GM21526 (cell line): ENCODE measurements around the gene MEN1.

Source experiments
- ATAC-seq: cut with Tn5 transposase; IDR thresholded peaks from one replicate; pipeline ENCODE4 v1.9.1; 2021; ENCODE audit warnings: moderate library complexity; ENCODE audit not compliant: unreplicated experiment, low FRiP score

Gene MEN1

GRCh38 chr11:64788321-64789215 lies 21.8 kb downstream of the MEN1 start:
- ATAC-seq, result no peak

- no peak for ATAC-seq
Observed at GRCh38 chr11:64787526-64788320, 22.6 kb downstream of the MEN1 start.

- ATAC-seq, result no peak
Observed at GRCh38 chr11:64786308-64786707, 24.0 kb downstream of the MEN1 start.

GRCh38 chr11:64784813-64785581 lies 25.4 kb downstream of the MEN1 start:
- no peak for ATAC-seq

GRCh38 chr11:64778473-64779298 lies 31.7 kb downstream of the MEN1 start, which contains the start of gene SF1:
TSS of gene SF1 (minus strand) at chr11:64778542. CDS start at chr11:64778392, 150 bp downstream.
- peak; percentile 73 for ATAC-seq

GRCh38 chr11:64778223-64778472 lies 32.2 kb downstream of the MEN1 start:
- peak; percentile 9 for ATAC-seq

- ATAC-seq, result no peak
Observed at GRCh38 chr11:64777449-64778222, 32.7 kb downstream of the MEN1 start.

GRCh38 chr11:64776875-64777274 lies 33.5 kb downstream of the MEN1 start:
- ATAC-seq, result no peak

GRCh38 chr11:64776425-64776824 lies 33.9 kb downstream of the MEN1 start:
- no peak for ATAC-seq

GRCh38 chr11:64774144-64774543 lies 36.2 kb downstream of the MEN1 start:
- ATAC-seq, result no peak

GRCh38 chr11:64772303-64773018 lies 37.9 kb downstream of the MEN1 start:
- no peak for ATAC-seq

GRCh38 chr11:64771861-64772260 lies 38.5 kb downstream of the MEN1 start:
- ATAC-seq, result no peak

GRCh38 chr11:64770120-64770519 lies 40.2 kb downstream of the MEN1 start:
- no peak for ATAC-seq

GRCh38 chr11:64769283-64769682 lies 41.1 kb downstream of the MEN1 start:
- ATAC-seq, result no peak

- ATAC-seq, result no peak
Observed at GRCh38 chr11:64768300-64768694, 42.1 kb downstream of the MEN1 start.

GRCh38 chr11:64767344-64768299 lies 42.7 kb downstream of the MEN1 start:
- no peak for ATAC-seq

GRCh38 chr11:64766881-64767280 lies 43.5 kb downstream of the MEN1 start:
- no peak for ATAC-seq
